Stomach (tissue), 9 donors: ENCODE data around the gene DLG2. TPM values are rescaled to one million over a fixed set of nuclear protein-coding genes. Genes with fewer than 3 reads are reported as not detected.

Experiments used
- DNase-seq, 2 donors: peaks; one replicate each; pipeline versions ENCODE4 v3.0.0 to v3.0.0-alpha.2; 2013 to 2019
- H3K27ac ChIP-seq, 5 donors: fragments of 200-600 bp in 4 of 5; sonication (generic) in 4 of 5; one replicate each; pipeline ENCODE4 v1.5.1; 2013 to 2019; ENCODE audit warnings: mild to moderate bottlenecking in 1 of 5, moderate library complexity in 1 of 5
- H3K27me3 ChIP-seq, 3 donors: fragments of 200-600 bp; sonication (generic); one replicate each; pipeline ENCODE4 v1.5.1; 2017 to 2019; ENCODE audit warnings: mixed run types in 1 of 3
- H3K36me3 ChIP-seq, 4 donors: fragments of 200-600 bp; sonication (generic); 1 replicate in 3 of 4; 2 replicates in 1 of 4; pipeline ENCODE4 v1.5.1; 2016 to 2019
- H3K4me1 ChIP-seq, 4 donors: fragments of 200-600 bp; sonication (generic); one replicate each; pipeline ENCODE4 v1.5.1; 2016 to 2019
- H3K4me3 ChIP-seq, 4 donors: fragments of 200-600 bp; sonication (generic) in 3 of 4; one replicate each; pipeline ENCODE4 v1.5.1; 2016 to 2019; ENCODE audit warnings: mild to moderate bottlenecking in 1 of 4
- H3K9me3 ChIP-seq, 4 donors: fragments of 200-600 bp; sonication (generic); one replicate each; pipeline ENCODE4 v1.5.1; 2016 to 2019
- CTCF ChIP-seq, 7 experiments: fragments of 450-650 bp in 4 of 7; fragments of 200-600 bp in 3 of 7; sonication (generic) in 3 of 7; IDR thresholded peaks; one replicate each; pipeline ENCODE4 v1.5.1; 2016 to 2019; ENCODE audit warnings: antibody characterized with exemption in 7 of 7, control low read depth in 2 of 7, mild to moderate bottlenecking in 1 of 7
- EP300 ChIP-seq: sonication (generic); formaldehyde crosslinking; IDR thresholded peaks from one replicate; pipeline ENCODE4 v1.6.1; 2017; ENCODE audit warnings: antibody characterized with exemption
- POLR2A ChIP-seq, 4 donors: fragments of 450-650 bp; IDR thresholded peaks; one replicate each; pipeline ENCODE4 v1.6.1; 2016; ENCODE audit warnings: antibody characterized with exemption in 4 of 4, control low read depth in 2 of 4, mild to moderate bottlenecking in 1 of 4, moderate library complexity in 1 of 4
- POLR2AphosphoS5 ChIP-seq, 3 donors: sonication (generic); formaldehyde crosslinking; IDR thresholded peaks; one replicate each; pipeline ENCODE4 v1.6.1; 2016; ENCODE audit warnings: antibody characterized with exemption in 3 of 3
- WGBS, 5 donors: extraction: QIAGEN DNeasy Blood & Tissue Kit in 3 of 5; methylation state at CpG; one replicate each; pipeline versions ENCODE4 v1.1.5 to v1.1.7; 2013 to 2018; 5-methylcytosine and 5-hydroxymethylcytosine counted together
- intact Hi-C: fragments of 100-400 bp; cut with DNase I; formaldehyde crosslinking; loops from one replicate; pipeline ENCODE4 v1.15.1; 2023; ENCODE audit warnings: low total_unique reads
- polyA plus RNA-seq, 3 donors: library from polyadenylated mRNA; stranded (reverse); fragments of 200-250 nt; gene quantifications; one replicate each; pipeline ENCODE4 v1.2.3, GENCODE V29; 2013
- total RNA-seq, 5 donors: library from RNA; depleted of rRNA; stranded (reverse); fragments of >200 nt; gene quantifications; one replicate each; pipeline versions ENCODE4 v1.1.0 to v1.2.3, GENCODE V29; 2014 to 2016
- donor health status: healthy with polysubstance abuse.
- donor health status: Bipolar disorder and iron deficiency.
- donor health status: healthy.

The DLG2 gene
- total and polyA plus RNA-seq, 8 donors, result 1.3 to 19.1 (median 3.5) TPM

- Histone ChIP-seq H3K27ac (no peak overlapping the region), H3K4me3 (no peak overlapping the region), H3K36me3 (no peaks in the 10 kb centered on the region), H3K4me1 (no peaks in the 10 kb centered on the region), H3K9me3 (no peaks in the 10 kb centered on the region), H3K27me3 (no peaks in the 10 kb centered on the region)
- WGBS, 5 donors, result 88 to 95% (median 93%) methylated on average over 4 of the region's 4 CpGs
- intact Hi-C loops, result no loop called here
- no peak for DNase-seq
- TF ChIP-seq CTCF (IDR thresholded peaks at IDR 0.05) (no peak), POLR2AphosphoS5 (IDR thresholded peaks at IDR 0.05) (no peak), POLR2A (IDR thresholded peaks at IDR 0.05) (no peak), EP300 (no peak)
Observed at GRCh38 chr11:83766932-83767331, 1860.2 kb downstream of the DLG2 start.

DNA sequence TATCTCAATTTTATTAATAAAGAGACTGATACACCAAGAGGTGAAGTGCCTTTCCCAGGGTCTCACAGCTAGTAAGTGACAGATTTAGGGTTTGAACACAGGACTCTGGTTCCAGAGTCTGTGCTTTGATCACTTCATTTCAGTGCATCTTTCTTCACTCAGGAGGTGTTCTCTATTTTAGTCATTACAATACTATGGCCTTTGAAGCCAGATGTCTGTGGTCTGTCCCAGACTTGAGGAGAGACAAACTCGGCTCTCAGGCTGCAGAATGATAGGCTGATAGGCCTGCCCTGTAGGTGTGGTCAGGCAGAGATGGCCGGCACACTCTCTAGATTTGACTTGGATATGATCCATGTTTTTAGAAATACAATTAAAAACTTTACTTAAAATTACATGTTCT is 1862.5 kb downstream of the DLG2 start:
- Histone ChIP-seq H3K9me3 (no peaks in the 10 kb centered on the region), H3K27ac (no peak overlapping the region), H3K4me3 (no peak overlapping the region), H3K36me3 (no peaks in the 10 kb centered on the region), H3K4me1 (no peaks in the 10 kb centered on the region), H3K27me3 (no peaks in the 10 kb centered on the region)
- TF ChIP-seq CTCF (IDR thresholded peaks at IDR 0.05), result no peak
- TF ChIP-seq EP300, result no peak
- TF ChIP-seq POLR2A (IDR thresholded peaks at IDR 0.05), result no peak
- TF ChIP-seq POLR2AphosphoS5 (IDR thresholded peaks at IDR 0.05), result no peak
- 21 to 48% (median 37%) methylated on average over 2 of the region's 2 CpGs for whole genome bisulfite sequencing, 5 donors
- intact Hi-C loops, result no loop called here
- DNase-seq, result no peak

DNA sequence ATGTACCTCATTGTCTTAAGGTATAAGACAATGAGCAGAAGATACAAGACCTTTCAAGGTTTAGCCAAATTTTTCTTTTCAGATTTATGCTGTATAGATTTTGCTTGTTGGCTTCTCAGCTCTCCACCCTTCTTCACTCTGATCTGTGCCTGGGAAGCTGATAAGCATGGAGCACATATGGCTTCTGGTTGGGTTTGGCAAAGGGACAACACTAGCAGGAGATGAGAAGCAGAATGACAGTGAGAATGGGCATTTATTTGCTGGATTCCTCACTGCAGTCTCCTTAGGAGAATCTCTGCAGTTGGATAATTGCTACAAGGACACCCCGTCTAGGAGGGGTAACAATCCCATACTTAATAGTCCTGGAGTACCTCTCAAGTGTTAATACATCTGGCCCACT is 1866.2 kb downstream of the DLG2 start:
- H3K36me3 ChIP-seq, result no peaks in the 10 kb centered on the region
- DNase-seq, result no peak
- no peak overlapping the region for H3K27ac ChIP-seq
- no peak overlapping the region for H3K4me3 ChIP-seq
- no peaks in the 10 kb centered on the region for H3K9me3 ChIP-seq
- intact Hi-C loops, result no loop called here
- H3K4me1 ChIP-seq, result no peaks in the 10 kb centered on the region
- no peaks in the 10 kb centered on the region for H3K27me3 ChIP-seq
- TF ChIP-seq CTCF (IDR thresholded peaks at IDR 0.05), result no peak
- no peak for TF ChIP-seq EP300
- no peak for TF ChIP-seq POLR2AphosphoS5 (IDR thresholded peaks at IDR 0.05)
- TF ChIP-seq POLR2A (IDR thresholded peaks at IDR 0.05), result no peak
- 76 to 89% (median 81%) methylated on average over 1 of the region's 1 CpG for WGBS, 5 donors

DNA sequence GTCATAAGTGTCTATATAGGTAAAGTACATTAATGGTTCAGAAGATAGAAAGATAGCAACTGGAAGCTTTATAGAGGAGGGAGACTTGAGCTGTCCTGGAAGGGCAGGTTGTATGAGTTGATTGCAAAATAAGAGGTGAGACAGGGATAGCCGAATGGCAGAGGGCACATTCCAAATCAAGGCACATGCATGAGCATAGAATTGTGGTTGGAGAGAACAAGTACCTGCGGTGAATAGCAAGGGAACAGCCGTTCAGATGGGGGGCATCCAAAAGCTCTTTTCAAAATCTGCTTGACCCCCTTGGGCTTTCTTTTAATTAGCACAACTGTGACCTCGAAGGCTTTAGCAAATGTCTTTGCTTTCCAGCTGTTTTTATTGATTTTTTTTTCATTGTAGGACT is 1868.0 kb downstream of the DLG2 start:
- DNase-seq, result no peak
- no peaks in the 10 kb centered on the region for H3K9me3 ChIP-seq
- no peaks in the 10 kb centered on the region for H3K4me1 ChIP-seq
- H3K36me3 ChIP-seq, result no peaks in the 10 kb centered on the region
- WGBS, 5 donors, result 59 to 66% (median 63%) methylated on average over 4 of the region's 4 CpGs
- no peak overlapping the region for H3K4me3 ChIP-seq
- intact Hi-C loops, result no loop called here
- H3K27me3 ChIP-seq, result no peaks in the 10 kb centered on the region
- H3K27ac ChIP-seq, result no peak overlapping the region
- TF ChIP-seq POLR2A (IDR thresholded peaks at IDR 0.05), result no peak
- TF ChIP-seq CTCF (IDR thresholded peaks at IDR 0.05), result no peak
- no peak for TF ChIP-seq EP300
- TF ChIP-seq POLR2AphosphoS5 (IDR thresholded peaks at IDR 0.05), result no peak
